Activated naive CD8-positive, alpha-beta T cell (primary cell): ENCODE measurements around the gene GJA3.

Experiments used
- H3K27ac Mint-ChIP-seq: one replicate; pipeline ENCODE4 v1.8.0; 2021; ENCODE audit warnings: mixed read lengths
- H3K27me3 Mint-ChIP-seq: one replicate; pipeline ENCODE4 v1.8.0; 2021; ENCODE audit warnings: mixed read lengths
- H3K36me3 Mint-ChIP-seq: one replicate; pipeline ENCODE4 v1.8.0; 2021; ENCODE audit warnings: mixed read lengths
- H3K4me1 Mint-ChIP-seq: one replicate; pipeline ENCODE4 v1.8.0; 2021; ENCODE audit warnings: low read depth, mixed read lengths
- H3K4me3 Mint-ChIP-seq: one replicate; pipeline ENCODE4 v1.8.0; 2021; ENCODE audit warnings: mild to moderate bottlenecking, mixed read lengths
- H3K9me3 Mint-ChIP-seq: one replicate; pipeline ENCODE4 v1.8.0; 2021; ENCODE audit warnings: low read depth, mixed read lengths

The GJA3 gene

GRCh38 chr13:20148501-20149183 is 12.2 kb downstream of the GJA3 start:
- no peak overlapping the region for H3K27ac Mint-ChIP-seq
- H3K9me3 Mint-ChIP-seq, result no peaks in the 10 kb centered on the region
- no peak overlapping the region for H3K4me3 Mint-ChIP-seq
- H3K36me3 Mint-ChIP-seq, result no peaks in the 10 kb centered on the region
- no peaks in the 10 kb centered on the region for H3K4me1 Mint-ChIP-seq
- no peaks in the 10 kb centered on the region for H3K27me3 Mint-ChIP-seq

GRCh38 chr13:20146381-20146780 is 14.5 kb downstream of the GJA3 start:
- H3K4me1 Mint-ChIP-seq, result peaks cover 7% of the 10 kb centered on the region
- H3K27me3 Mint-ChIP-seq, result peaks cover 8% of the 10 kb centered on the region
- H3K4me3 Mint-ChIP-seq, result no peak overlapping the region
- H3K27ac Mint-ChIP-seq, result no peak overlapping the region
- H3K9me3 Mint-ChIP-seq, result no peaks in the 10 kb centered on the region
- no peaks in the 10 kb centered on the region for H3K36me3 Mint-ChIP-seq

- no peak overlapping the region for H3K4me3 Mint-ChIP-seq
These were observed 15.3 kb downstream of the GJA3 start for GRCh38 chr13:20145521-20145920.

GRCh38 chr13:20144141-20144850 is 16.6 kb downstream of the GJA3 start:
- Mint-ChIP-seq H3K27me3 (peaks cover 16% of the 10 kb centered on the region), H3K27ac (no peak overlapping the region)

More at GRCh38 chr13:20145521-20145920, 15.3 kb downstream of the GJA3 start:
- Mint-ChIP-seq H3K36me3 (no peaks in the 10 kb centered on the region), H3K9me3 (no peaks in the 10 kb centered on the region), H3K27me3 (peaks cover 12% of the 10 kb centered on the region), H3K4me1 (peaks cover 9% of the 10 kb centered on the region), H3K27ac (no peak overlapping the region)

GRCh38 chr13:20142927-20143480 is 17.8 kb downstream of the GJA3 start:
- no peaks in the 10 kb centered on the region for H3K9me3 Mint-ChIP-seq
- H3K36me3 Mint-ChIP-seq, result peaks cover 3% of the 10 kb centered on the region
- H3K27me3 Mint-ChIP-seq, result peaks cover 16% of the 10 kb centered on the region
- no peak overlapping the region for H3K27ac Mint-ChIP-seq
- H3K4me1 Mint-ChIP-seq, result peaks cover 9% of the 10 kb centered on the region
- no peak overlapping the region for H3K4me3 Mint-ChIP-seq

More at GRCh38 chr13:20144141-20144850, 16.6 kb downstream of the GJA3 start:
- peaks cover 3% of the 10 kb centered on the region for H3K36me3 Mint-ChIP-seq
- H3K4me1 Mint-ChIP-seq, result peaks cover 9% of the 10 kb centered on the region
- H3K4me3 Mint-ChIP-seq, result no peak overlapping the region
- H3K9me3 Mint-ChIP-seq, result no peaks in the 10 kb centered on the region

GRCh38 chr13:20142023-20142926 is 18.6 kb downstream of the GJA3 start:
- H3K9me3 Mint-ChIP-seq, result no peaks in the 10 kb centered on the region
- peaks cover 9% of the 10 kb centered on the region for H3K4me1 Mint-ChIP-seq
- H3K4me3 Mint-ChIP-seq, result no peak overlapping the region
- peaks cover 3% of the 10 kb centered on the region for H3K36me3 Mint-ChIP-seq
- peaks cover 16% of the 10 kb centered on the region for H3K27me3 Mint-ChIP-seq
- no peak overlapping the region for H3K27ac Mint-ChIP-seq

GRCh38 chr13:20141238-20142022 is 19.4 kb downstream of the GJA3 start:
- H3K4me3 Mint-ChIP-seq, result no peak overlapping the region
- peaks cover 11% of the 10 kb centered on the region for H3K4me1 Mint-ChIP-seq
- H3K36me3 Mint-ChIP-seq, result peaks cover 3% of the 10 kb centered on the region
- peaks cover 16% of the 10 kb centered on the region for H3K27me3 Mint-ChIP-seq
- no peaks in the 10 kb centered on the region for H3K9me3 Mint-ChIP-seq
- H3K27ac Mint-ChIP-seq, result no peak overlapping the region

GRCh38 chr13:20140487-20140886 is 20.4 kb downstream of the GJA3 start:
- H3K36me3 Mint-ChIP-seq, result peaks cover 3% of the 10 kb centered on the region
- peaks cover 12% of the 10 kb centered on the region for H3K4me1 Mint-ChIP-seq
- no peaks in the 10 kb centered on the region for H3K9me3 Mint-ChIP-seq
- no peak overlapping the region for H3K4me3 Mint-ChIP-seq
- no peak overlapping the region for H3K27ac Mint-ChIP-seq
- peaks cover 16% of the 10 kb centered on the region for H3K27me3 Mint-ChIP-seq

GRCh38 chr13:20137875-20138274 is 23.0 kb downstream of the GJA3 start:
- H3K9me3 Mint-ChIP-seq, result no peaks in the 10 kb centered on the region
- H3K36me3 Mint-ChIP-seq, result peaks cover 3% of the 10 kb centered on the region
- H3K27ac Mint-ChIP-seq, result no peak overlapping the region
- H3K27me3 Mint-ChIP-seq, result peaks cover 13% of the 10 kb centered on the region
- no peak overlapping the region for H3K4me3 Mint-ChIP-seq
- H3K4me1 Mint-ChIP-seq, result peaks cover 9% of the 10 kb centered on the region

- no peaks in the 10 kb centered on the region for H3K9me3 Mint-ChIP-seq
- no peak overlapping the region for H3K27ac Mint-ChIP-seq
- peaks cover 3% of the 10 kb centered on the region for H3K36me3 Mint-ChIP-seq
- H3K27me3 Mint-ChIP-seq, result peaks cover 14% of the 10 kb centered on the region
- H3K4me3 Mint-ChIP-seq, result peak overlapping the region; percentile 46
- peaks cover 8% of the 10 kb centered on the region for H3K4me1 Mint-ChIP-seq
These were observed 23.8 kb downstream of the GJA3 start for GRCh38 chr13:20136781-20137703.

- H3K4me3 Mint-ChIP-seq, result no peak overlapping the region
- no peaks in the 10 kb centered on the region for H3K36me3 Mint-ChIP-seq
- peaks cover 2% of the 10 kb centered on the region for H3K27me3 Mint-ChIP-seq
- H3K4me1 Mint-ChIP-seq, result peaks cover 3% of the 10 kb centered on the region
- no peaks in the 10 kb centered on the region for H3K9me3 Mint-ChIP-seq
- H3K27ac Mint-ChIP-seq, result no peak overlapping the region
These were observed 26.1 kb downstream of the GJA3 start for GRCh38 chr13:20134732-20135131.

- Mint-ChIP-seq H3K27me3 (peaks cover 2% of the 10 kb centered on the region), H3K36me3 (no peaks in the 10 kb centered on the region), H3K4me1 (peaks cover 5% of the 10 kb centered on the region), H3K27ac (no peak overlapping the region), H3K4me3 (no peak overlapping the region), H3K9me3 (no peaks in the 10 kb centered on the region)
These were observed 28.7 kb downstream of the GJA3 start for GRCh38 chr13:20132052-20132634.
